ENCODE measurements around the gene LILRA6.
"Not testable (repeated sequence)": the region's sequence is repeated elsewhere in the genome, so short reads cannot be mapped to it uniquely, and the experiment has no call there.

The LILRA6 gene

DNA sequence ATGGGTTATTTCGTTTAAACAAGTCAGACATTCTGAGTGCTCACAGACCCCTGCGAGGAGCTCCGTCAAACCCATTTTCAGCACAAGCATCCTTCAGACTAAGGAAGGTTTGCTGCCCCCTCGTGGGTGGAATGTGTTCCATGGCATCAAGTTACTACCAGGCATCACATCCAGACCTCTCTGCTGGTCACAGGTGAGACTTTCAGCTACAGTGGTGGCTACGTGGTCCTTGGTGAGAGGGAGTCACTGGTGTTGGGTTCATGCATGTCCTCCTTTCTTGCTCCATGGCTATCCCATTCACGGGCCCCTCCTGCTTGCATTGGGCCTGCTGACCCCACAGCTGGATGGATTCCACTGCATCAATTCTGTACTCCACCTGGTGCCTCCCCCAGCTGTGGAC, 23.5 kb upstream of the LILRA6 start:
- DNase-seq (ENCODE audit: low spot score) (peak; percentile 71), FAIRE-seq (peak; percentile 40)

DNA sequence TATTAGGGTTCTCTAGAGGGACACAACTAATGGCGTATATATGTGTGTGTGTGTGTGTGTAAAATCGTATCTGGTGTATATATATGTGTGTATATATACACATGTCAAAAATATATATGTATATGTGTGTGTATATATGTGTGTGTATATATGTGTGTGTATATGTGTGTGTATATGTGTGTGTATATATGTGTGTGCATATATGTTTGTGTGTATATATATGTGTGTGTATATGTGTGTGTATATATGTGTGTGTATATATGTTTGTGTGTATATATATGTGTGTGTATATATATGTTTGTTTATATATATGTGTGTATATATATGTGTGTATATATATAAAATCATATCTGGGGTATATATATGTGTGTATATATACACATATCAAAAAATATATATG, 19.9 kb upstream of the LILRA6 start:
- DNase-seq (ENCODE audit: low spot score) (no peak), FAIRE-seq (no peak)

DNA sequence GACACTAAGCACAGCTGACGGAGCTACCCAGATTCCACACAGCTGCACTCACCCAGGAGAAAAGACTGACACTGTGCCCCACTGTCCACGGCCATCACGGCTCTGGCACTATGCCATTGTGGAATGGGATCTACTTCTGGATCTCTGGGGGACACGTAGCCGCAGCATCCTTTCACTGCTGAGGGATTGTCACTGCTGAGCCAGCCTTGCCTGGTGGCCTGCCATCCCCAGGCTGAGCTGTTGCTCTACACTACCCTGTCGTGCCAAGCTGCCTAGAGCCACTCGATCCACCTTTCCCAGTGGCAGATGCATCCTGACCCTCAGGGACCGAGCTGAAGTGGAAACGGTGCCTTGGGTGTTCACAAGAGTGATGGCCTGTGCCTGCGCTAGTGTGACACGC, 19.5 kb upstream of the LILRA6 start:
- DNase-seq (ENCODE audit: low spot score) (no peak), FAIRE-seq (no peak)

DNA sequence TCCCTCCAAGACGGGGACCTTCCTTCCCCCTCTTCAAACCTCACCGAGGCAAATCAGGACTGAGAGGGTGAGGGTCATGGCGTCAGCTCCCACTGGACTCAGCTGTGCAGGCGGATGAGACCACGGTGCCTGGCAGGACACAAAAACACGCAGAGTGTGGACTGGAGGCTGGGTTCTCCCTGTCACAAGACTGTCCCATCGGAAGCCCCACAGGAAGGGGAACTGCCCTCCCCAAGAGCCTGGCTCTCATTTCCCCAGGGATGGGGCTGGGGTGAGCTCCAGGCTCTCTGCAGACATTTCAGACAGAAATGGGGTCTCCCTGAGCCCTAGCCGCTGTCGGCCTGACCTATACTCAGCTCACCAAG, 14.5 kb upstream of the LILRA6 start, which contains the start of gene LILRB5:
Gene LILRB5, minus strand, starts transcription at position 158 of the 365 bp plus-strand sequence. Its CDS starts 80 bp downstream, at position 78.
- DNase-seq (ENCODE audit: low spot score), result no peak
- no peak for FAIRE-seq

DNA sequence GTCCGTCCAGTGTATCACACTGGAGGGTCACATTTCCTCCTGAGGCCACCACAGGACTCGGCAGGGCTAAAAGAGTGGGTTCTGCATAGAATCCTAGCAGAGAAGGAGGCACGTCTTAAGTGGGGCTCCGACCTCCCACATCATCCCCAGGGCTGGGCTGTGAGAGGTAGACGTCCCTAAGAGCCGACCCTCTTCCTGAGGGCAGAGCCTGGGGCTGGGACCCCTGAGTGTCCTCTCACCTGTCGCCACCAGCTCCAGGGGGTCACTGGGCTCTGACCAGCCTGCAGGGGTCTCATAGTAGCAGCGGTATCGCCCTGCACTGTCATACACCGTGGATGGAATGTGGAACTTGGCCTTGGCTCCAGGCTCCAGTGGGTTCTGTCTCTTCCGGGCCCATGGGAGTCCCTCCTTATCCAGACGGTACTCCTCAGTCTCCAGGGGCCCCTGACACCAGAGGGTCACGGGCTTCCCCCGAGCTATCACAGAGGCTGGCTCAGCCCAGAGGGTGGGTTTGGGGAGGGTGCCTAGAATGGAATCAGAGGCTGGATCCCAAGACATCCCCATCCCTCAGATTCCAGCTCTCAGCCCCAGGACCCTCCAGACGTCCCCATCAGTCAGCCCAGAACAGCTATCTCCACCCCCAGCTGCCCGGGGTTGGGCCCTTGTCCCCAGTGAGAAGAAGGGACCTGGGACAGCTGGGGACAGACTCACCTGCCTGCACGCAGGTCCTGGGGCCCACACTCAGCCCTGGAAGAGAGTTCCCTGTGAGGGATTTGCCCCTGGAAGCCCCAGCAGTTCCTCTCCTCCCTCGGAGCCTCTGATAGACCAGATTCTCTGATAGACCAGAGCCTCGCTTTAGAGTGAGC, 13.9 kb upstream of the LILRA6 start:
- FAIRE-seq (no peak), DNase-seq (ENCODE audit: low spot score) (no peak)

DNA sequence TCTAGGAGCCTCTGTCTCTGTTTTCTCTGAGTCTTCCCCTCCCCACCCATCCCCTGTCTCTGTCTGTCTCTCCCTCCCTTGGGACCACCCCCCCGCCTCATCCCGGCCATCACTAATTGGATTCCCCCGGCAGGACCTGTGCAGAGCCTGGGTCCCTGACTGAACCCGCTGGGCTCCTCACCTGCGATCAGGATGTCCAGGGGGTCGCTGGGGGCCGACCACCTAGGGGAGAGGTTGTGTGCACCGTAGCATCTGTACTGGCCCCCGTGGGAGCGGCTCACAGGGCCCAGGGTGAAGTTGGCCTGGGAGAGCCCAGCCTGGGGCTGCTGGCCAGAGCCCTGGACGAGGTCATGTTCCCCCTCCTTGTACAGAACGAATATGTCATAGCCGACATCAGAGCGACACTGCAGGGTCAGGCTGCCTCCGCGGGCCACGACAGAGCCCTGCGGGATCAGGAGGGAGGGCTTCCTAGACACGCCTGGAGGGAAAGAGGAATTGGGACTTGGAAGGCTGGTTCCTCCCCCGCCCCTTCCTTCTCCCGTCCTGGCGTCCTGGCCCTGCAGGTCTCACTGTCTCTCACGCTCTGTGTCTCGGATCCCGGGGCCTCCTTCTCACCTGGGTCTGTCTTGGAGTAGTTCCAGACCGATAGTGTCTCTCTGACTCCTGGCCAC, 12.7 kb upstream of the LILRA6 start:
- FAIRE-seq (no peak), DNase-seq (ENCODE audit: low spot score) (no peak)

DNA sequence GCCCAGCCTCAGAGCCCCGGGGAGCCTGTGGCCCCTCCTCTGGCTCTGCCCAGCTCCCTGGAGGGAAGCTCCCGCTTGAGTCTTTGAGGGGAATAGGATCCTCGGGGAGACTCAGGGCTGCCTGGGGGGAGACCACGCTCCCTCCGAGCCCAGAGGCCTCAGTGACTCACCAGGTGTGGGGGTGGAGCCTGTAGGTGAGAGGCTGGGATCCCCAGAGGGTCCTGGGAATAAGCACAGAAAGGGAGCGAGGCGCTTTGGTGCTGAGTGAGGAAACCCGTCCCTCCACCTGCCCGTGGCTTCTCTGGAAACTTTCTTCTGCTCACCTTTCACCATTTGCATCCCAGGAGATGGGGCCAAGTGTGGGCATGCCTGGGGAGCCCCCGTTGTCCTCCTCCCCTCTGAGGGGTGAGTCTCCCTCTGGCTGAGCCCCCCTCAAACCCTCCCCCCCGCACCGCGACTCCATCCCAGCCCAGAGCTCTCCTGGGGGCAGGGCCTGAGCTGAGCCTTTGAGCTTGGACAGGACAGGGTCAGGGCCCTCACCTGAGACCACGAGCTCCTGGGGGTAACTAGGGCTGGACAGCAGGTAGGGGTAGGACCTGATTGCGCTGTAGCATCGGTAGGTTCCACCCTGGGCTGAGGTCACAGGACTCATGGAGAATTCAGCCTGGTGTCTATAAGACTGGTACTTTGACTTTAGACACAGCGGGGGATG, 11.8 kb upstream of the LILRA6 start:
- DNase-seq (ENCODE audit: low spot score) (no peak), FAIRE-seq (no peak)

DNA sequence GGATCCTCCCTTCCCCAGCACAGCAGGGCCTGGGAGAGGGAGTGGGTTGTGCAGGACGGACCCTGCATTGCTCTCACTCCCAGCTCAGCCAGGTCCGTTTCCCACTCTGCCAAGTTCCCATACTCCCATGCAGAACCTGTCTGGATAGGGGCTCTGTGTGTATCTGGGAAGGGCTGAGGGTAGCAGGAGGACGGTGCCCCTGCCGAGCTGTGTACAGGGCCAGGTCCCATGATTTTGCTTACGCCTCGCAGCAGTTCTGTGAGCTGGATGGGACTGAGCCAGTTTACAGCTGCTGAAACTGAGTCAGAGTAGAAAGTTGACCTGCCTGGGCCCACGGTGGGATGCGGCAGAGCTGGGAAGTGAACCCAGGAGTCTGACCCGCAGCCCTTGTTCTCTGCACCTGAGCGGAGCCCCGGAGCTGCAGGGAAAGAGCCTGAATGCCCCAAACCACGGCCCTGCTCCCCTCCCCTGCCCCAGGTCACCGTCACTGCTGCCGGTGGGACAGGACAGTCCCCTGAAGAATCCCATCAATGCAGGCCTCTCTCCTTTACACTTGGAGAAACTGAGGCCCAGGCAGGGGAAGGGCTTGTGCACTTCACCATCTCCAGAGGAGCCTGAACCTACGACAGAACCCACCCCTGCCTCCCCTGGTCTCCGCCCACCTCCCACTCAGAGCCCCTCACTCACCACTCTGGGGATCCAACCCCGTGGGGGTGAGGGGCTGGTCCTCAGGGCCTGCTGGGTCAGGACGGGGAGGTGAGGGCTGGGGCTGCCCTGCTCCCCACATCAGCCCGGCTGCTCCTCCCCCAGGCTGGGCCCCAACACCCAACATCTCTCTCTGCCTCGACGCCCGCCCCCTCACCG, 11.0 kb upstream of the LILRA6 start:
- FAIRE-seq, result no peak
- DNase-seq (ENCODE audit: low spot score), result no peak

DNA sequence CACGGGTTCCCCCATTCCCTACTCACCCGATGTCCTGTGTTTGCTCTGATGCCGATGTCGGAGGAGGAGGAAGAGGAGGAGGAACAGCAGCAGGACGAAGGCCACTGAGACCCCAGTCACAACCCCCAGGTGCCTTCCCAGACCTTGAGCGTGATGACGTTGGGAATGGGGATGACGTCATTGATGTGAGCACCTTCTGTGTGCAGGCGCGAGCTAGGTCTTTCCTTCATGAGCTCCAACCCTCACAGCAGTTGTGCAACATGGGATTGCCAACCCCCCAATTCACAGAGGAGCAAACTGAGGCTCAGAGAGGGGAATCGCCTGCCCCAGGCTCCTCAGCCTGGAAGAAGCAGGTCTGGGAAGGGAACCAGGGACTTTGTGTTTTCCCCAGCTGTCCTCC, 10.3 kb upstream of the LILRA6 start:
- DNase-seq (ENCODE audit: low spot score) (no peak), FAIRE-seq (no peak)

DNA sequence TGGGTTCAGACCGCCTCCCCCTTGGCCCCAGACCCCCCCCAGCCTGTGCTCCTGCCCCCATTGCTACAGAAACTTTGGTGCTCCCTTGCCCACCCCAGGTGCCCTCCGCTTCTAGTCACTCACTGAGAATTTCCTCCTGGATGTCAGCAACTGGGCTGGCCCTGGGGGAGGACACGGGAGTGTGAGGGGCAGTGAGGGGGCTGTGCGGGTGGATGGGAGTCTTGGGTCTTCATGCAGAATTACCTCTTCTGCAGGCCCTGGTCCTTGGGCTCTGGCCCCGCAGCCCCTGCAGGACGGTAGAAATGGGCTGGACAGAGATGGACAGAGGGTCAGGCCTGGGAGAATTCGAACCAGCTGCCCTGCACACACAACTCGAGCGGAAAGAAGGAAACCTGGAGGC, 9.7 kb upstream of the LILRA6 start:
- DNase-seq (ENCODE audit: low spot score), result no peak
- FAIRE-seq, result no peak

DNA sequence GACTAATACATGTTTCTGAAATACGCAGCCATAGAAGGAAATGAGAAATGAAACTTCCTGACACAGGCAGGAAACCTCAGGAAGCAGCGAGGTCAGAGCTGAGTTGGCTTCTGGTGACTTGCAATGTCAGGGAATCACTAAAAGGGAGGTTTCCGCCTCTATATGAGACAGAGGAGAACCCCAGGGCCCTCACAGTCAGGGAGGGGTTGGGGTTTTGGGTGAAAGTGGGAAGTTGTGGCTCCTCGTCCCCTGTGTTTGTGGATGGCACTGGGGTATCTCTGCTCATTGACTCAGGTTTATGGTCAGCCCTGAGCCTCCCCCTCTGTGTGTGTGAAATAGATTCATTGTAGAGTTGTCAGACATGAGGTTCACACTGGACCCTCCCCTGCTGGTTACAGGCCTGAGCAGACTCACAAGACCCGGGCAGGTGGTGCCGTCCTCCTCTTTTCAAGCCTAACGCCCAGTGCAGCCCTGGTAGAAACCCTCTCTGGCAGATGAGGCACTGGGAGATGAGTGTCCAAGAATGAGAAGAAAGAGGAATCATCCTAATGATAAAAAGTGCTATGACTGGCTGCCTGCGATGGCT, 5.5 kb upstream of the LILRA6 start:
- DNase-seq (ENCODE audit: low spot score), result no peak
- FAIRE-seq, result no peak

DNA sequence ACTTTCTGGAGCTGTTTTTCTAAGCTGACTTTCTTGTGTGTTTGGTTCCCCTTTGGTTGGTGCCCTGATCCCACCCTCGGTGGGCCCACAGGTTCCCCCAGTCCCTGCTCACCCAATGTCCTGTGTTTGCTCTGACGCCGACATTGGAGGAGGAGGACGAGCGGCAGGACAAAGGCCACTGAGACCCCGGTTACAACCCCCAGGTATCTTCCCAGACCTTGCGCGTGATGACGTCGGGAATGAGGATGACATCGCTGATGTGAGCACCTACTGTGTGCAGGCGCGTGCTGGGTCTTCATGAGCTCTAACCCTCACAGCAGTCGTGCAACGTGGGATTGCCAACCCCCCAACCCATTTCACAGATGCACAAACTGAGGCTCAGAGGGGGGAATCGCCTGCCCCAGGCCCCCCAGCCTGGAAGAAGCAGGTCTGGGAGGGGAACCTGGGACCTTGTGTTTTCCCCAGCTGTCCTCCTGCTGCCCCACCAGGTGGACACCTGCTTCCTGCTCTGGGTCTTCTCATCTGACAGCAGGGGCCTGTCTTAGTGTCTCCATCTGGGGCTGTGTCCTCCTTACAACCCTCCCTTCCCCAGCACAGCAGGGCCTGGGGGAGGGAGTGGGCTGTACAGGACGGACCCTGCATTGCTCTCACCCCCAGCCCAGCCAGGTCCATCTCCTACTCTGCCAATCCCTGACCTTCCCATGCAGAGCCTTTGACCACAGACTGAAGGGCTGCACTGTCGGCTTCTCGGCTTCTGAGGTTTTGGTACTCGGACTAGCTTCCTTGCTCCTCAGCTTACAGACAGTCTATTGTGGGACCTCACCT, 4.7 kb upstream of the LILRA6 start:
- no peak for FAIRE-seq
- no peak for DNase-seq (ENCODE audit: low spot score)

DNA sequence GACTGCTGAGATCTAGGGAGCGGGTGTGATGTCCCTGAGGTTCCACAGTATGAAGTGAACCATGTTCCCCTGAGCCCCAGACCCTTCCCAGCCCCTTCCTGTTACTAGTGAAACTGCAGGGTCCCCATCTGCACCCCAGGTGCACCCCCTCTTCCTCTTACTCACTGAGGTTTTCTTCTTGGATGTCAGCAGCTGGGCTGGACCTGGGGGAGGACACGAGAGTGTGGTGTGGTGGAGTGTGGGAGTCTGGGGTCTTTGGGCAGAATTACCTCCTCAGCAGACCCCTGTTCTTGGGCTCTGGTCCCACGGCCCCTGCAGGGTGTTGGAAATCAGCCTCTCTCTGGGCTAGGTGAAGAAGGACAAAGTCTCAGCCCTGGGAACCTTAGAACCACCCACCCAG, 3.3 kb upstream of the LILRA6 start:
- no peak for FAIRE-seq
- no peak for DNase-seq (ENCODE audit: low spot score)

DNA sequence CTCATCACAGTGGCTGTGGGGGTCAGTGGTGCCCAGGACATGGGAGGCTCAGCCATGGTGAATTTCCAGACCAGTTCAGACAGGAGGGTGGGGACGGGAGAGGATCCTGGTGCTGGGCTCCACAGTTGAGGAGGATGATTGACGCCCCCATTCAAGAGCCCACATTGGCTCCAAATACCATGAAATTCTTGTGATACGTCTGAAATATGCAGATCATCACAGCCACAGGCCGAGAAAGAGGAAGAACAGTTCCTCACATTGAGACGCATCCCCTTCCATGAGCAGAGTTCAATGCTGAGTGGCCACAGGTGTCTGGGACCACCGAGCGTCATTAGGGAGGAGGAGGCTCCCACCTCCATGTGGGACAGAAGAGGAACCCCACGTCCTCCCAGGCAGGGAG, 1.2 kb upstream of the LILRA6 start:
- FAIRE-seq; DNase-seq (ENCODE audit: low spot score): not testable (repeated sequence)

DNA sequence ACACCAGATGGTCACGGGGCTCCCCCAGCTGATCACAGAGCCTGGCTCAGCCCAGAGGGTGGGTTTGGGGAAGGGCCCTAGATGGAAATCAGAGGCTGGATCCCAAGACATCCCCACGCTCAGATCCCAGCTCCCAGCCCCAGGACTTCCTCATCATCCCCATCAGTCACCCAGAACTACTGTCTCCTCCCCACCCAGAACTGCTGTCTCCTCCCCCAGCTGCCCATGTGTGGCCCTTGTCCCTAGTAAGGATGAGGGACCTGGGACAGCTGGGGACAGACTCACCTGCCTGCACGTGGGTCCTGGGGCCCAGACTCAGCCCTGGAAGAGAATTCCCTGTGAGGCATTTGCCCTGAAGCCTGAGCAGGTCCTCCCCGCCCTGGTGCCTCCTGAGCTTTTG, 356 bp downstream of the LILRA6 start:
- FAIRE-seq; DNase-seq (ENCODE audit: low spot score): not testable (repeated sequence)

DNA sequence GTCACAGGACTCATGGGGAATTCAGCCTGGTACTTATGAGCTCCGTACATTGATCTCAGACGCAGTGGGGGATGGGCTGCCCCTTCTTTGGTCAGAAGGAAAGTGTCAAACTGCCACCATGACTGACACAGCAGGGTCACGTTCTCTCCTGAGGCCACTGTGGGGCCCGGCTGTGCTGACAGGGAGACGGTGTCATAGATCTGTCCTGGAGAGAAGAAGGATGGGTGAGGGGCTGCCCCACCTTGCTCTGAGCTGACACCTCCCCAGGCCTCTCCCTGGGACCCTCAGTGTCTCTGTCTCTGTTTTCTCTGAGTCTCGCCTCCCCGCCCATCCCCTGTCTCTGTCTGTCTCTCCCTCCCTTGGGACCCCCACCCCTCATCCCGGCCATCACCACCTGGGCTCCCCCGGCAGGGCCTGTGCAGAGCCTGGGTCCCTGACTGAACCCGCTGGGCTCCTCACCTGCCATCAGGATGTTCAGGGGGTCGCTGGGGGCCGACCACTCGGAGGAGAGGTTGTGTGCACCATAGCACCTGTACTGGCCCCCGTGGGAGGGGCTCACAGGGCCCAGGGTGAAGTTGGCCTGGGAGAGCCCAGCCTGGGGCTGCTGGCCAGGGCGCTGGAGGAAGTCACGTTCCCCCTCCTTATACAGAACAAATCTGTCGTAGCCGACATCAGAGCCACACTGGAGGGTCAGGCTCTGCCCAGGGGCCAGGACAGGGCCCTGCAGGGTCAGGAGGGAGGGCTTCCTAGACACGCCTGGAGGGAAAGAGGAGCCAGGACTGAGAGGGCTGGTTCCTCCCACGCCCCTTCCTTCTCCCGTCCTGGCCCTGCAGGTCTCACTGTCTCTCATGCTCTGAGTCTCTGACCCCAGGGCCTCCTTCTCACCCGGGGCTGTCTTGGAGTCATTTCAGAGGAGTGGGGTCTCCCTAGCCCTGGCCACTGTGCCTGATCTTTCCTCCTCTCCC, 1.9 kb downstream of the LILRA6 start:
- DNase-seq (ENCODE audit: low spot score); FAIRE-seq: not testable (repeated sequence)

DNA sequence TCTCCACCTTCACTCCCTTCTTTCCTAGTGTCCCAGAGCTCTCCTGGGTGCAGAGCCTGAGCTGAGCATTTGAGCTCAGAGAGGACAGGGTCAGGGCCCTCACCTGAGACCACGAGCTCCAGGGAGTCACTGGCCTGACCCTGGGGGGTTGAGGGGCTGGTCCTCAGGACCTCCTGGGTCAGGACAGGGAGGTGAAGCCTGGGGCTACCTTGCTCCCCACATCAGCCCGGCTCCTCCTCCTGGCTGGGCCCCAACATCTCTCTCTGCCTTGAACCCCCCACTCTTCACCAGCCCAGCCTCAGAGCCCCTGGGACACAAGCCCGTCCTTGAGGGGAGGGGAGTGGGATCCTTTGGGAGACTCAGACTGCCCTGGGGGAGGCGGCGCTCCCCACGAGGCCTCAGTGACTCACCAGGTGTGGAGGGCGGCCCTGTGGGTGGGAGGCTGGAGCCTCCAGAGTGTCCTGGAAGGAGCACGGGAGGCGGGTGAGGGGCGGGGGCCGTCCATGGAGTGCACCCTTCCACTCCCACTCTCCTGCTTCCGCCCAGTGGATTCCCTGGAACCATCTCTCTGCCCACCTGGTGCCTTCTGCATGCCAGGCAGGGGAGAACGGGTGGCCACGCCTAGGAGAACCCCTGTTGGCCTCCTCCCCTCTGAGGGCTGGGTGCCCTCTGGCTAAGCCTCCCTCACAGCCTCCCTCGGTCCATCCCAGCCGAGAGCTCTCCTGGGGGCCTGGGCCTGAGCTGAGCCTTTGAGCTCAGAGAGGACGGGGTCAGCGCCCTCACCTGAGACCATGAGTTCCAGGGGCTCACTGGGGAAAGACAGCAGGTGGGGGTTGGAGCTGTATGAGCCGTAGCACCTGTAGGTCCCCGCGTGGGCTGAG, 2.9 kb downstream of the LILRA6 start:
- not testable (repeated sequence) for DNase-seq (ENCODE audit: low spot score); FAIRE-seq

DNA sequence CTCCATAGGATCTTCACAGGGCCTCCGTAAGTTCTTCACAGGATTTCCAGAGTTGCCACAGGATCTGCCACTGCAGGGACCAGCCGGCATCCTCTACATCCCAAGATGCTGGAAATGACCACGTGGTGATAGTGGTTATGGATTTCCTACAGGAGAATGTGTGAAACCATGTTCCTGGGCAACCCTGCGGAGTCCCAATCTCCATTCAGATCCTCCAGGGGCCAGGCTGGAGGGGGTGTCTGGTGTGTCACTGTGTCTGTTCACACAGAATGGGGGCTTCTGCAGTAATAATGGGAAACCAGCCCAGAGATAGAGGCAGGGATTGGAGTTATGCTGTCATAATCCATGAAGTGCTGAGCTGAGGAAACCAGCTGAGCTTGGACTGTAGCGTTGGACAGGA, 8.6 kb downstream of the LILRA6 start:
- FAIRE-seq (no peak), DNase-seq (ENCODE audit: low spot score) (no peak)
